HG03045 (cell line): Measurements from ENCODE around the gene WDFY2.

ENCODE experiments used
- ATAC-seq: cut with Tn5 transposase; IDR thresholded peaks from one replicate; pipeline ENCODE4 v1.9.1; 2021; ENCODE audit warnings: mild to moderate bottlenecking, moderate library complexity; ENCODE audit not compliant: unreplicated experiment

WDFY2 gene

DNA sequence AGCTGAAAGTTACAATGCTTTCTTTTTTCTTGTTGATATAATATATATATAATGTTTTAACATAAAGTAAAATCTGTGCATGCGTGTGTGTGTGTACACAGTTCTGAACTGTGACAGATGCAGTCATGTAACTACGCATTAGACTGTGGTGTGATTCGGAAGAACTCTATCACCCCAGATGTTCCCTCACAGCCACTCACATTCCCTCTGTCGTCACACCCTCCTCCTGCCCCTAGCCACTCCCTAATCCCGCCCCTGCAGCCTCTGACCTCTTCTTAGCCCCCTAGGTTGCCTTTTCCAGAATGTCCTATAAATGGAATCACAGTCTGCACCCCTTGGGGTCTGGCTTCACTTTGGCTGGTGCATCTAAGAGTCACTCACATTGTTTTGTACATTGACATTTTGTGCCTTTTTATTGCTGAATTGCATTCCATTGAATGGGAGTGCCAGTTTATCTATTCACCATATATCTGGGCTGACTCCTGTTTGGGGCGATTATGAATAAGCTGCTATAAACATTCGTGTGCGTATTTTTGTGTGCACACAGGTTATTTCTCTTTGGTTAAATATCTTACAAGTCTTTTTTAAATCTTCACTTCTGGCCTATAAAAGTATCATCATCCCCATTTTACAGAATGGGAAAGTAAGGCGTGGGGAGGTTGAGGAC, 199.3 kb downstream of the WDFY2 start:
- no peak for ATAC-seq

GRCh38 chr13:51784097-51784496, 199.8 kb downstream of the WDFY2 start:
- ATAC-seq = no peak

DNA sequence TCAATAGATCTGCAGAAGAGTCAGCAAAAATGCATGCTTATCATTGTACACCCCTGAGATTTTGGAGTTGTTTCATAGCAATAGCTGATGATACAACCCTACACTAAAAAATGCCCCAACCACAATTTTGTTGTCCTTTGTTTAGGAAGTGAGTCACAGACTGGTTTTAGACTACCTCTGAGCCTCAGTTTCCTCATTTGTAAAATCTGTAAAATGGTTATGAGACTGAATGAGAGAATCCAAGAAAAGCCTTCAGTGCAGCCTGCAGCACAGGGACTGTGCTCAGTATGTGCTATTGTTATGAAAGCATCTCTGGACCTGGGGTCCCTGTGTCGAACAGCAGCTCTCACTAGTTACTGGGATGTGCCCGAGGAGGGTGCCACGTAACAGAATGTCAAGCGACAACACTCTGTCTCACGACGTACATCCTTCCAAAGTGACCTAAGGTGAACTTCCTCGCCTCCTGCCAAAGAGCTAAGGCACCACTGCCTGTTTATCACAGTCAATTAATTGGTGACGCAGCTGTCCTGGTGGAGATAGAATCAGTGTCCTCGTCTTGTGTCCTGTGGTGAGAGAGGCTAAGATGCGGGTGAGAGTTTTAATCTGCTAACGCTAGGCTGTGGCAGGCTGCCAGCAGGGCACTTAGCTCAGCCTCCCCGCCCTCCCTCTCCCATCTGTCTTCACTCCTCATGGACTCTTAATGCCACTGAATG, 201.6 kb downstream of the WDFY2 start:
- no peak for ATAC-seq

GRCh38 chr13:51786425-51787265, 202.4 kb downstream of the WDFY2 start:
- no peak for ATAC-seq

- ATAC-seq = peak; percentile 67
Observed at GRCh38 chr13:51793570-51794271, 209.5 kb downstream of the WDFY2 start.

DNA sequence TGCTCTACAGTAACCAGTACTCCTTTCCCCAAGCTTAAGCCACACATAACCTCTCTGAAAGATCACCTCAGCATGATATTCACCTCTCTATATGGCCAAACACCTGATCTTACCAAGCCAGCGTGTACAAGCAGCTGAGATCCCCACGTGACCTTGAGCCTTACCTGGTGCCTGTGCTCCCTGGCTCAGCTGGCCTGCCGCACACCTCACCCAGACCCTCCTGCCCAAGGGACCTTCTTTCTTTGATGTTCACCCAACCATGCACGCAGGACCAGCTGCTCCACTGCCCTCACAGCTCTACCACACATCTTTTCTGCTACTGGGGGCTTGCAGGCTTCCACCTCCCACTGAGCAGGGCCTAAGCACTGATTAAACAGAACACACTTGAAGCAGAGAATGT, 210.7 kb downstream of the WDFY2 start:
- ATAC-seq = no peak

- ATAC-seq = no peak
Observed at GRCh38 chr13:51795419-51795818, 211.2 kb downstream of the WDFY2 start.

GRCh38 chr13:51796546-51796945, 212.3 kb downstream of the WDFY2 start:
- ATAC-seq = no peak

DNA sequence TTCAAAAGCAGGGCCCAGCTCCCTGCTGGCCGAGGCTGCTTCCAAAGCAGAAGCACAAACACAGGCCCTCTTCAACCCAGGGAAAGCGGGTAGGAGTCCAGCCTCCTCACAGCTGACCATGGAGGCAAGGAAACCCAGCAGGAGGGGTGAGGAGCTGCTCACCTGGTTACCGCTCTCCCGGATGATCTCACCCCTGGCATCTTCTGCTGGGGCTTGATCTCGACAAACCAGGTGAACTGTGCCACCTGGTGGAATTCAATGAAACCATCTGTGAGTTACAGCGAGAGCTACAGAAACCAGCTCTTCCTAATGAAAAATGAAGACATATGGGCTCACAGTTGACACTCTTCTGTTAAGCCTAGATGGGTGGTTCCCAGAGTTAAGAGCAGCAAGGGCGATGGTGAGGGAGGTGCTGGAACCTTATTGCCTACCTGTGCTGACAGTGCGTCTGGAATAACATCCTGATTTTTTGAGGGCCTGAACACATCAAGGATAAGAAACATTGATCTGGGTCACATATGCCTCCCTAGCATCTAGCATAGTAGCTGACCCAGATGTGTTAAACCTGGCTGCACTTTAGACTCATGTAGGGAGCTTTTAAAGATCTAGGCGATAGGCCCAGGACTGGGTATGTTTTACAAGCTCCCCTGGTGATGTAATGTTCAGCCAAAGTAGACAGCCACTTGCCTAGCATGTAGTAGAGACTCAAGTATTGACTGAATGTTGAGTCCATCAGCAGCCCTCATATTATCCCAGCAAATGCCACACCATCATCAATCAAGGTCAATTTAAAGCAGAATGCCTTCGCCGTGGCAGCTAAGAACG, 213.6 kb downstream of the WDFY2 start:
- peak; percentile 52 for ATAC-seq

GRCh38 chr13:51799261-51799660, 215.0 kb downstream of the WDFY2 start:
- no peak for ATAC-seq

GRCh38 chr13:51800486-51800885, 216.2 kb downstream of the WDFY2 start:
- no peak for ATAC-seq

DNA sequence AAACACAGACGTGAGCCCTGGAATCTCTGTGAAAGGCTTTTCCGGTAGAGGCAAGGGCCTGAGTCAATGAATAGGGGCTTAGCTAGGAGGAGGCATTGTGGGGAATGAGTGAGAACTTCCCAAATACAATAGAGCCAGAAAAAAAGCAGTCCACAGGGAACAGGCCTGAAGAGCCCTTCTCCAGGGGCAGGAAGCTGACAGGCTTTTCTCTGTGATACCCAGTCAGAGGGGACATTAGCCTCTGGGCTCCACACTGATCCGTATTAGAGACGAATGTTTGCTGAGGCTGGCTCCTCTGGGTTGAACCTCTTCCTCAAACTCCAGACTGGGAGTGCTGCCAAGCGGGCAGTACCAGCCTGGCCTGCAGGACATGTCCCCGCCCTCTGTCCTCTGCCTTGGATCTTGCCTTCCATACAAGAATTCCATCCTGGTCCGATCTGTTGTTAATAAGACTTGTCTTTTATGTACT, 217.4 kb downstream of the WDFY2 start:
- no peak for ATAC-seq

DNA sequence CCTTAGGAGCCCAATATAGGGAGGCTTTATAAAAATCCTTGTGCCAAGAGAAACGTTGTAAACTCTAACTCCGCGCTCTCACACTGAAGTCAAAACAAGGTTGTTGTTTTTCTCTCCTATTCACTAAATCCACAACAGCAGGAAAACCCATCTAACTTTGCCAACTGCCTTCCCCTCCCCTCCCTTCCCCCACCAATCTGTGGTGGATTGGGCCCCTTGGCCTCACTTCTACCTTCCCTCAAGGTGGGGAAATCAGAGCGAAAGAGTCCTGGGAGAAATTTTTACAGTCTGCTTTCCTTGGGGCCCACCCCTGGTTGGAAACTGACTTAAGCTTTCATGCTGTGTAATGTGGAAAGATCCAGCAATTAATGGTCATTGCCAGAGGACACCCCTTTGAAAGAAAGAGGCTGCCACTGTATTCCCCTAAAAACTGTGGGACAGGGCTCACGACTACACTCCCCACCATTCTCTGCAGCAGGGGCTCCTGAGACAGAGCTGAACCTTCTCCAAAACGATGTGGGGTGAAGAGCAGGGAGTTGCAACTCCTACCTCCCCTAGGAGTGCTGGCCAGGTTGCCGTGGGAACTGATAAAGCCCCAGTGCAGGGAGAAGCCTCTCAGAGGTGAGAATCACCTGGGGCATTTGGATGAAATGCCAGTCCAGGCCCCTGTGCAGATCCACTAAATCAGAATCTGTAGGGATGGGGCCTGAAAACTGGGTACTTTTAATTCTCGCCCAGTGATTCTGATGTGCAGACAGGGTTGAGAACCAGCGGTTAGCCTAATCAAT, 218.6 kb downstream of the WDFY2 start:
- no peak for ATAC-seq

GRCh38 chr13:51803422-51804294, 219.4 kb downstream of the WDFY2 start, which contains the start of gene DHRS12:
DHRS12 (minus strand) TSS chr13:51804163; CDS start chr13:51799659, 4,504 bp downstream.
- ATAC-seq = peak; percentile 92

- no peak for ATAC-seq
Observed at GRCh38 chr13:51804295-51805172, 220.3 kb downstream of the WDFY2 start.

DNA sequence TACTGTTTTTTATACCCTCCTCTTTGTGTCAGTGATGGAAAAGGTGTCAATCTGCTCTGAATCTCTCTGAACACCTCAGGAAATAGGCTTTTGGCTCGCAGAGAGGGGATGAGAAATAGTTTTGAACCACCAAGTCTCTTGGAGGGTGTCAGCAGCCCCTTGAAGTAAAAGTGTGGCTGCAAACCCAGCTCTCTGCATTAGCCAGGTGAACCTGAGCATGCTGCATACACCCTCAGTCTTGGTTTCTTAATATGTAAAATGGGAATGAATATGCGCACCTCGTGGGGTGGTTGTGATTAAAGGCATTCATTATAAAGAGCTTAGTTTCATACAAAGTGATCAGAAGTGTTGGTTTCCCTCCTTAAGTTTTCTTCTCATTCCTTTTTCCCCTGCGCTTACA, 221.1 kb downstream of the WDFY2 start:
- no peak for ATAC-seq

DNA sequence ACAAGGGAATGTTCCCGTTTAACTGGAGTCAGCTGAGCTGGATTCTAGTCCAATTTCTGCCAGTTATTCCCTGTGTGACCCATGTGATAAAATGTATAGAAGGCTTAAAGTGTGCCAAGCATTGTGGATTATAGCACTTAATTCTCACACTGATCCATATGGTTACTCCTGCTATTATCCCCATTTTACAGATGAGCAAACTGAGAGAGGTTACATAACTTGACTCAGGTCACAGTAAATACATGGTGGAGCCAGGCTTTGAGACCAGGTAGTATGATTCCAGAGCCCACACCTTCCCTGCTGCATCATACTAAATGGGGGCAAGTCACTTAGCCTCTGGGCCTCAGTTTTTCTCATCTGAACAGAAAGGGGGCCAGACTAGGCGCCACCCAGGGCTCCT, 221.7 kb downstream of the WDFY2 start:
- no peak for ATAC-seq
